Measurements from ENCODE around the gene CHKB.
"Not testable (repeated sequence)": the region's sequence is repeated elsewhere in the genome, so short reads cannot be mapped to it uniquely, and the experiment has no call there.

CHKB gene

GRCh38 chr22:50612528-50613221, 30.0 kb upstream of the CHKB start:
- in situ Hi-C loops (cut with HindIII; ENCODE audit: low sequenced_read_pairs): no loop called here

- in situ Hi-C loops (cut with HindIII; ENCODE audit: low sequenced_read_pairs): no loop called here
These were observed 29.5 kb upstream of the CHKB start for GRCh38 chr22:50612168-50612527.

- in situ Hi-C loops (cut with HindIII; ENCODE audit: low sequenced_read_pairs): no loop called here
These were observed 28.9 kb upstream of the CHKB start for GRCh38 chr22:50611341-50612060.

- in situ Hi-C loops (cut with HindIII; ENCODE audit: low sequenced_read_pairs): no loop called here
These were observed 27.9 kb upstream of the CHKB start for GRCh38 chr22:50610581-50610980.

GRCh38 chr22:50610041-50610451, 27.4 kb upstream of the CHKB start:
- in situ Hi-C loops (cut with HindIII; ENCODE audit: low sequenced_read_pairs): no loop called here

GRCh38 chr22:50609599-50609998, 26.9 kb upstream of the CHKB start:
- in situ Hi-C loops (cut with HindIII; ENCODE audit: low sequenced_read_pairs): no loop called here

GRCh38 chr22:50608996-50609395, 26.3 kb upstream of the CHKB start:
- in situ Hi-C loops (cut with HindIII; ENCODE audit: low sequenced_read_pairs): no loop called here

GRCh38 chr22:50608058-50608840, 25.6 kb upstream of the CHKB start:
- in situ Hi-C loops (cut with HindIII; ENCODE audit: low sequenced_read_pairs): not testable (repeated sequence)

- in situ Hi-C loops (cut with HindIII; ENCODE audit: low sequenced_read_pairs): no loop called here
These were observed 25.0 kb upstream of the CHKB start for GRCh38 chr22:50607659-50608020.

- in situ Hi-C loops (cut with HindIII; ENCODE audit: low sequenced_read_pairs): no loop called here
These were observed 24.5 kb upstream of the CHKB start for GRCh38 chr22:50606946-50607658.

- in situ Hi-C loops (cut with HindIII; ENCODE audit: low sequenced_read_pairs): no loop called here
These were observed 23.7 kb upstream of the CHKB start for GRCh38 chr22:50606165-50606945.

GRCh38 chr22:50605613-50606074, 23.0 kb upstream of the CHKB start:
- in situ Hi-C loops (cut with HindIII; ENCODE audit: low sequenced_read_pairs): no loop called here

- in situ Hi-C loops (cut with HindIII; ENCODE audit: low sequenced_read_pairs): no loop called here
These were observed 22.5 kb upstream of the CHKB start for GRCh38 chr22:50605002-50605612.

GRCh38 chr22:50604256-50605001, 21.8 kb upstream of the CHKB start:
- in situ Hi-C loops (cut with HindIII; ENCODE audit: low sequenced_read_pairs): no loop called here

GRCh38 chr22:50603511-50604255, 21.0 kb upstream of the CHKB start:
- in situ Hi-C loops (cut with HindIII; ENCODE audit: low sequenced_read_pairs): no loop called here

- in situ Hi-C loops (cut with HindIII; ENCODE audit: low sequenced_read_pairs): no loop called here
These were observed 19.7 kb upstream of the CHKB start for GRCh38 chr22:50602338-50602700.

GRCh38 chr22:50601669-50602337, 19.2 kb upstream of the CHKB start:
- in situ Hi-C loops (cut with HindIII; ENCODE audit: low sequenced_read_pairs): no loop called here

Measured in DLD1 (cell line).